ENCODE data around the gene IQCK. TPM values are rescaled to one million over a fixed set of nuclear protein-coding genes. Genes with fewer than 3 reads are reported as not detected.
A peak's percentile ranks its signal among the peaks of the same experiment; 100 is the strongest.

The IQCK gene
- total RNA-seq, 3 donors from 2014 or later = 25.9 to 63.8 (median 34.7) TPM

- peak overlapping the region; percentile 30 to 40 for H3K27ac ChIP-seq
- peak; percentile 37 to 73 for DNase-seq (ENCODE audit: low spot score in 2 of 2)
- H3K9me3 ChIP-seq = no peaks in the 10 kb centered on the region
- intact Hi-C loops (cut with DNase I; ENCODE audit: low total_unique reads) = no loop called here
- no peaks in the 10 kb centered on the region for H3K36me3 ChIP-seq
- TF ChIP-seq CTCF (IDR thresholded peaks at IDR 0.05) = no peak
- no peak for TF ChIP-seq POLR2A (IDR thresholded peaks at IDR 0.05)
- TF ChIP-seq POLR2AphosphoS5 (IDR thresholded peaks at IDR 0.05) = no peak
- no peak overlapping the region for H3K4me3 ChIP-seq
- no peaks in the 10 kb centered on the region for H3K27me3 ChIP-seq
- H3K4me1 ChIP-seq = peaks cover under 1 to 3% of the 10 kb centered on the region in 2 donors
Observed at GRCh38 chr16:19691161-19691711, 26.8 kb upstream of the IQCK start.

GRCh38 chr16:19694989-19695388 lies 23.1 kb upstream of the IQCK start:
- no peaks in the 10 kb centered on the region for H3K27me3 ChIP-seq
- intact Hi-C loops (cut with DNase I; ENCODE audit: low total_unique reads) = no loop called here
- H3K4me3 ChIP-seq = no peak overlapping the region
- H3K36me3 ChIP-seq = no peaks in the 10 kb centered on the region
- H3K9me3 ChIP-seq = no peaks in the 10 kb centered on the region
- H3K4me1 ChIP-seq = peaks cover 7 to 10% of the 10 kb centered on the region in 2 donors
- no peak for DNase-seq (ENCODE audit: low spot score in 2 of 2)
- TF ChIP-seq POLR2AphosphoS5 (IDR thresholded peaks at IDR 0.05) = no peak
- TF ChIP-seq CTCF (IDR thresholded peaks at IDR 0.05) = no peak
- TF ChIP-seq POLR2A (IDR thresholded peaks at IDR 0.05) = no peak
- H3K27ac ChIP-seq = no peak overlapping the region

- no peak for TF ChIP-seq CTCF (IDR thresholded peaks at IDR 0.05)
- TF ChIP-seq POLR2A (IDR thresholded peaks at IDR 0.05) = no peak
- TF ChIP-seq POLR2AphosphoS5 (IDR thresholded peaks at IDR 0.05) = peak; percentile 12 to 44 (median 43)
- H3K4me3 ChIP-seq = no peak overlapping the region
- H3K36me3 ChIP-seq = no peaks in the 10 kb centered on the region
- peaks cover 7 to 10% of the 10 kb centered on the region in 2 donors for H3K4me1 ChIP-seq
- intact Hi-C loops (cut with DNase I; ENCODE audit: low total_unique reads) = no loop called here
- H3K27ac ChIP-seq = peak overlapping the region; percentile 82 to 92
- H3K9me3 ChIP-seq = no peaks in the 10 kb centered on the region
- H3K27me3 ChIP-seq = no peaks in the 10 kb centered on the region
- DNase-seq (ENCODE audit: low spot score in 2 of 2) = peak; percentile 74 to 79
Observed at GRCh38 chr16:19696328-19696727, 21.7 kb upstream of the IQCK start.

- no peaks in the 10 kb centered on the region for H3K9me3 ChIP-seq
- DNase-seq (ENCODE audit: low spot score in 2 of 2) = no peak
- TF ChIP-seq POLR2A (IDR thresholded peaks at IDR 0.05) = no peak
- TF ChIP-seq CTCF (IDR thresholded peaks at IDR 0.05) = no peak
- TF ChIP-seq POLR2AphosphoS5 (IDR thresholded peaks at IDR 0.05) = no peak
- intact Hi-C loops (cut with DNase I; ENCODE audit: low total_unique reads) = no loop called here
- peaks cover 7 to 10% of the 10 kb centered on the region in 2 donors for H3K4me1 ChIP-seq
- no peaks in the 10 kb centered on the region for H3K27me3 ChIP-seq
- H3K36me3 ChIP-seq = no peaks in the 10 kb centered on the region
- peak overlapping the region; percentile 82 to 92 for H3K27ac ChIP-seq
- no peak overlapping the region for H3K4me3 ChIP-seq
Observed at GRCh38 chr16:19696961-19697360, 21.1 kb upstream of the IQCK start.

- no peak for DNase-seq (ENCODE audit: low spot score in 2 of 2)
- no peaks in the 10 kb centered on the region for H3K9me3 ChIP-seq
- intact Hi-C loops (cut with DNase I; ENCODE audit: low total_unique reads) = no loop called here
- H3K36me3 ChIP-seq = no peaks in the 10 kb centered on the region
- H3K4me1 ChIP-seq = peaks cover 7 to 10% of the 10 kb centered on the region in 2 donors
- peak overlapping the region; percentile 82 to 92 for H3K27ac ChIP-seq
- TF ChIP-seq CTCF (IDR thresholded peaks at IDR 0.05) = no peak
- TF ChIP-seq POLR2AphosphoS5 (IDR thresholded peaks at IDR 0.05) = no peak
- no peak for TF ChIP-seq POLR2A (IDR thresholded peaks at IDR 0.05)
- no peak overlapping the region for H3K4me3 ChIP-seq
- no peaks in the 10 kb centered on the region for H3K27me3 ChIP-seq
Observed at GRCh38 chr16:19697756-19698318, 20.2 kb upstream of the IQCK start.

All from breast epithelium (tissue), 4 donors.